ENCODE data around the gene UHRF1. TPM values are rescaled to one million over a fixed set of nuclear protein-coding genes. Genes with fewer than 3 reads are reported as not detected.
"Not testable (repeated sequence)": the region's sequence is repeated elsewhere in the genome, so short reads cannot be mapped to it uniquely, and the experiment has no call there.

UHRF1 gene
- 100 to 1,000 TPM in 1 of 2 donors, 10 to 100 TPM in 1; 52.1 to 129 TPM for total RNA-seq

DNA sequence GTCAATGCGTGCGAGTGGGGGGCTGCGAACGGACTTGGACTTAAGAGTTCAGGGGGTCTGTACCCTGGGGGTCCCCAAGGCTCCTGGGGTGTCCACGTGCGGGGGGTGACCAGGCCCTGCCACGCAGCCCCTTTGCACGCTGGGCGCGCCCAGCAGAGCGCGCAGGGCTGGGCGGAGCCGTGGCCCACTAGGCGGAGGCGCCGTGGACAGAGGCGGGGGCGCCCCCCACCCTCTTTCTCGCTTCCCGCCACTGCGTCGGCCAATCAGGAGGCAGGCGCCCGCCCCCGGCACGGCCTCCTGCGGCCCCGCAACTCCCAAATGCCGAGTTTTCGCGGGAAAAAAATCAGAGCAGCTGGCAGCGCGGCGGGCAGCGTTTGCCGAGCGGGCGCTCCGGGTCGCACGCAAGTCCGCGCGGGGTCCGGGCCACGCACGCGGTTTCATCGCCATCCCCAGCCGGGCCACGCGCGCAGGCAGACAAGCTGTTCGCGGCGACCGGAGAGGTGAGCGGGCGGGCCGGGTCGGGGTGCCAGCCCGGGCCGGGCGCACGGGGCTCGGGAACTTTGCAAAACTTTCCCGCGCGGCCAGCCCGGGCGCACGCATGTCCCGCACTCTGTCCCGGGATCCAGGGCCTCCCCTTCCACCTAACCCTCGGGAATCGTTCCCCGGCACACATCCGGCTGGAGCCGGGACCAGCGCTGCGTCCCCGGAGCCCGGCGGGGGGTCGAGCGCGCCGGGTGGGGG lies at the start of gene UHRF1:
TSS of gene UHRF1 (plus strand) at position 346 of the 741 bp plus-strand sequence. CDS start 1,385 bp downstream, outside the sequence.
- ATAC-seq (replicated peaks), result peak; percentile 55
- H3K9me3 Mint-ChIP-seq, result no peaks in the 10 kb centered on the region
- no peak within 1 kb of the TSS for H3K27ac Mint-ChIP-seq
- peaks cover 16% of the 10 kb centered on the region for H3K4me1 Mint-ChIP-seq
- no peaks in the 10 kb centered on the region for H3K27me3 Mint-ChIP-seq
- H3K36me3 Mint-ChIP-seq (ENCODE audit: low read depth), result peaks cover 39% of the 10 kb centered on the region
- H3K4me3 Mint-ChIP-seq, result peak within 1 kb of the TSS; percentile 94

DNA sequence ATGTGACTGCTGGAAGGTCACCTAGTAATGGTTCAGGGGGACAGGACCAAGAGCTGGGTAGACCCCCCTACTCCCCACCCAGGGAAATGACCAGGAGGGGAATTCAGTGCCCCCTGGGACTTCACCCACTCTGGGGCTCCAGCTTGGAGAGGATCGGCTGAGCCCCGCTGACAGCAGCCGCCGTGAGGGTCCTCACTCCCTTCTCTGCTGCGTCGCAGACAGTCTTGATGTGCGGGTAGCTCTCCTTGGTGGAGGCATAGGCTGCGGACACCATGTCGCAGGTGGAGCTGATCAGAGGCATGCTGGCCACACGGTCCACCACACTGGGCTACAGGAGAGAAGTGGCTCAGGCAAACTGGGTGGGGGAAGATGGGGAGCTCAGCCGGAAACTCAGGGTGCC lies 49.6 kb upstream of the UHRF1 start:
- H3K27me3 Mint-ChIP-seq, result no peaks in the 10 kb centered on the region
- H3K4me1 Mint-ChIP-seq, result no peaks in the 10 kb centered on the region
- no peak overlapping the region for H3K4me3 Mint-ChIP-seq
- no peaks in the 10 kb centered on the region for H3K9me3 Mint-ChIP-seq
- no peak overlapping the region for H3K27ac Mint-ChIP-seq
- ATAC-seq (replicated peaks), result no peak
- peaks cover 38% of the 10 kb centered on the region for H3K36me3 Mint-ChIP-seq (ENCODE audit: low read depth)

DNA sequence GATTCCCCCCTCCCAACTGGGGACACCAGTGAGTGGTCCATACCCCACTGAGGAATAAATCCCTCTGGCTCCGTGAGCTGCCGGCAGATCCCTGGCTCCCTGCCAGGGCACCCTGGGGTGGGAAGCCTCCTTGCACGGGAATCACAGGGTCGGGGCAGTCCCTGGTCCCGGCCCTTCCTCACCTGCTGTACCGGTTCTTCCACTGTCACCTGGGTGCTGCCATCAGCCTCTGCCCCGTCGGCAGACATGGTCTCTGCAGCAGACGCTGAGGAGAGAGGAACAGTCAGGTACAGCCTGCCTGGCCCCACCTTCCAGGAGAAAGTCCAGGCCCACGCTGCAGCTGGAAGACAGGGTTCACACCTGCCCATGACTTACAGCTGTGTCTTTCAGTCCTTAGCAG lies 48.2 kb upstream of the UHRF1 start:
- H3K4me3 Mint-ChIP-seq, result no peak overlapping the region
- no peaks in the 10 kb centered on the region for H3K4me1 Mint-ChIP-seq
- ATAC-seq (replicated peaks), result no peak
- no peaks in the 10 kb centered on the region for H3K27me3 Mint-ChIP-seq
- H3K27ac Mint-ChIP-seq, result no peak overlapping the region
- peaks cover 28% of the 10 kb centered on the region for H3K36me3 Mint-ChIP-seq (ENCODE audit: low read depth)
- H3K9me3 Mint-ChIP-seq, result no peaks in the 10 kb centered on the region

DNA sequence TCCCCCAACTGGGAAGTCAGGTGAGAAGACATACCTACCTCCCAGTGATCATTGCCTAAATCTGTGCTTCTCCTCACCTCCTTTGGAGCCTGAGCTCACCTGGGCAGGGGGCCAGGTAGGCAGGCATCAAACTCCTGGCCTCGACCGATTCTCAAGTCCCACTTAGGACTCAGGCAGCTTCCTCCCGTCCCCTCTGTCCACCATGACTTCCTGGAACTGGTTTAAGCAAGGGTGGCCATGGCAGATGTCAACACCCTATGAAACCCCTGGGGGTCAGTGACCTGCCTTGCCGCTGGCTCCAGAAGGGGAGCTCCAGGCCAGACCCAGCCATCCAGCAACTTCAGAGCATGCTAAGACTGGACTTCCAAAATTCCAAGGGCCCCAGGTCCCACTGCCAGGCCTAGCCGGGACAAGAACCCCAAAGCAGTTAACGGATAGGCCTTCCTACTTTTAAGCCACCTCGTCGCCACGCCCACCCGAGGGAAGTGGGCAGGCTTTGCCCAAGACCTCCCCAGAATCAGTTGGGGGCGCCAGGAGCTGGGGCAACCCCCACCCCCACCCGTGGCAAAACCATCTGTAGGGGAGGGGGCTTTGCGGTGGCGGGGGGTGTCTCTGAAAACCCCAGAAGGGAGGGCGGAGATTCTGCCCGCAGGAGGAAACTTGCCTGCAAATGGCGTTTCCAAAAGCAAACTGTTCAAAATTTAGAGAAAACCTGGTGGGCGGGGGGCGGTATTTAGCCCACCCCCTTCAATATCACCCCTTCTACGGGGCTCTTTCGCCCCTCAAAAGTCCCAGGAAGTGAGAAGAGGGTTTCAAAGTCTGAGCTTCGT lies 42.5 kb upstream of the UHRF1 start:
- Mint-ChIP-seq H3K9me3 (no peaks in the 10 kb centered on the region), H3K4me3 (peak overlapping the region; percentile 81), H3K27ac (peak overlapping the region; percentile 44), H3K27me3 (no peaks in the 10 kb centered on the region), H3K4me1 (peaks cover 10% of the 10 kb centered on the region), H3K36me3 (ENCODE audit: low read depth) (no peaks in the 10 kb centered on the region)
- ATAC-seq (replicated peaks), result no peak

DNA sequence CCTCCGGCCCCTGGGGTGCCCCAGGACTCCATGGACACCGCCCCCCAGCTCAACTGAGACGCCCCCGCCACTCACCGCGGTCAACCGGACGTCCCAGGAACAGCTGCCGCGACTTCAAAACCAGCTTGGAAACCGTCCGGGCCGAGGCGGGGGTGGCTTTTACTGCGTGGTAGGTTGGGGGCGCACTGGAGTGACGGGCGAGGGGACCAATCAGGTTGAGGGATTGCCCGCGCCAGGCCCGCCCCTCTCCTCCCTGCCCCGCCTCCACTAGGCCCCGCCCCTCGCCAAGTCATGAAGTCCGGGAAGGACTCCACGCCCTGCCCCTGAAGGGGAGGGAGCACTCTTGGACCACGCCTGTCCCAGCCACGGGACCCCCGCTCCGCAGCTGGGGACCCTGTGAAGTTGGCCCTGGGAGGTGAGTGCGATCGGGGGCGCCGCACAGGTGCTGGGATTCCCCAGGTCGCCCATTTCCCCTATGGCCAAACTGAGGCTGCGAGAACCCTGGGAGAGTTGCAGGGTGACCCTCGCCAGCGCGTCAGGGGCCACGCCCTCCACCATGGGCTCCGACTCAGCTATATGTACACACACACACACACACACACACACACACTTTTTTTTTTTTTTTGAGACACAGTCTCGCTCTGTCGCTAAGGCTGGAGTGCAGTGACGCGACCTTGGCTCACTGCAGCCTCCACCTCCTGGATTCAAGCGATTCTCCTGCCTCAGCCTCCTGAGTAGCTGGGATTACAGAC lies 41.6 kb upstream of the UHRF1 start, which contains the start of gene PLIN3:
TSS of gene PLIN3 (minus strand) at position 134 of the 752 bp plus-strand sequence. CDS start 6,273 bp downstream, outside the sequence.
- Mint-ChIP-seq H3K36me3 (ENCODE audit: low read depth) (no peaks in the 10 kb centered on the region), H3K4me1 (peaks cover 10% of the 10 kb centered on the region), H3K27ac (peak within 1 kb of the TSS; percentile 44), H3K9me3 (no peaks in the 10 kb centered on the region), H3K27me3 (peaks cover 2% of the 10 kb centered on the region), H3K4me3 (peak within 1 kb of the TSS; percentile 81)
- peak; percentile 92 for ATAC-seq (replicated peaks)

GRCh38 chr19:4868286-4868834 lies 40.9 kb upstream of the UHRF1 start:
- peaks cover 3% of the 10 kb centered on the region for H3K27me3 Mint-ChIP-seq
- H3K4me1 Mint-ChIP-seq, result peaks cover 10% of the 10 kb centered on the region
- no peaks in the 10 kb centered on the region for H3K9me3 Mint-ChIP-seq
- no peak for ATAC-seq (replicated peaks)
- H3K36me3 Mint-ChIP-seq (ENCODE audit: low read depth), result no peaks in the 10 kb centered on the region
- peak overlapping the region; percentile 81 for H3K4me3 Mint-ChIP-seq
- peak overlapping the region; percentile 44 for H3K27ac Mint-ChIP-seq

DNA sequence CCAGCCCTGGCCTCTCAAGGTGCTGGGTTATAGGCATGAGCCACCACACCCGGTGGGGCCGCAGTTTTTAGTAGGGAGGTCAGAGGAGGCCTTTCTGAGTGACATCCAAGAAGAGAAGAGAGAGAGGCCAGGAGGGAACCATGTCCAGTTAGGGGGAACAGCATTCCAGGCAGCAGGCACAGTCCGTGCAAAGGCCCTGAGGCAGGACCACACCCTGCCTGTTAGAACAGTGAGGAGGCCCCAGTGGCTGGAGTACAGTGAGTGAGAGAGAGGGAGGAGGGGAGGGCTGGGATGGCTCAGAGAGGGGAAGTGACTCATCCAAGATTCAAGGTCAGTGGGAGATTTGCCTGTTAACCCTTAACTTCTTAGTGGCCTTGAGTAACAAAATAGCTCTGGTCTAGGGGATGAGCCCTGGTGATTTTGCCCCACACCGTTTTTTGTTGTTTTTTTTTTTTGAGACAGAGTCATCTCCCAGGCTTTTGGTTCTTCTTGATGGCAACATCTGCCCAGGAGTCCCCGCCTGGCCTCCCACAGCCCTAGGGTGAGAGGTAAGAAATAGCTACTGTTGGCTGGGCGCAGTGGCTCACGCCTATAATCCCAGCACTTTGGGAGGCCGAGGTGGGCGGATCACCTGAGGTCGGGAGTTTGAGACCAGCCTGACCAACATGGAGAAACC lies 39.1 kb upstream of the UHRF1 start:
- no peaks in the 10 kb centered on the region for H3K9me3 Mint-ChIP-seq
- ATAC-seq (replicated peaks), result peak; percentile 67
- H3K27me3 Mint-ChIP-seq, result peaks cover 3% of the 10 kb centered on the region
- H3K36me3 Mint-ChIP-seq (ENCODE audit: low read depth), result no peaks in the 10 kb centered on the region
- peak overlapping the region; percentile 33 for H3K4me3 Mint-ChIP-seq
- peak overlapping the region; percentile 33 for H3K27ac Mint-ChIP-seq
- H3K4me1 Mint-ChIP-seq, result peaks cover 10% of the 10 kb centered on the region

DNA sequence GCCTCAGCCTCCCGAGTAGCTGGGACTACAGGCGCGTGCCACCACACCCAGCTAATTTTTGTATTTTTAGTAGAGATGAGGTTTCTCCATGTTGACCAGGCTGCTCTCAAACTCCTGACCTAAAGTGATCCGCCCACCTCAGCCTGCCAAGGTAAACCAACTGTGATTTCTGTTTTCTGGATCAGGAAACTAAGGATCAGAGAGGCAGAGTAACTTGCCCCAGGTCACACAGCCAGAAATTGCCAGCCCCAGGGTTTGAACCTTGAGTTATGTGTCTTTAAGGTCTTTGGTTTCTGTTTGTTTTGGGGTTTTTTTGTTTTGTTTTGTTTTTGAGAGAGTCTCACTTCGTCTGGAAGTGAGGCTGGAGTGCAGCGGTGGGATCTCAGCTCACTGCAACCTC lies 37.6 kb upstream of the UHRF1 start:
- Mint-ChIP-seq H3K27me3 (peaks cover 3% of the 10 kb centered on the region), H3K9me3 (no peaks in the 10 kb centered on the region), H3K36me3 (ENCODE audit: low read depth) (no peaks in the 10 kb centered on the region), H3K4me3 (no peak overlapping the region), H3K4me1 (peaks cover 10% of the 10 kb centered on the region), H3K27ac (no peak overlapping the region)
- no peak for ATAC-seq (replicated peaks)

DNA sequence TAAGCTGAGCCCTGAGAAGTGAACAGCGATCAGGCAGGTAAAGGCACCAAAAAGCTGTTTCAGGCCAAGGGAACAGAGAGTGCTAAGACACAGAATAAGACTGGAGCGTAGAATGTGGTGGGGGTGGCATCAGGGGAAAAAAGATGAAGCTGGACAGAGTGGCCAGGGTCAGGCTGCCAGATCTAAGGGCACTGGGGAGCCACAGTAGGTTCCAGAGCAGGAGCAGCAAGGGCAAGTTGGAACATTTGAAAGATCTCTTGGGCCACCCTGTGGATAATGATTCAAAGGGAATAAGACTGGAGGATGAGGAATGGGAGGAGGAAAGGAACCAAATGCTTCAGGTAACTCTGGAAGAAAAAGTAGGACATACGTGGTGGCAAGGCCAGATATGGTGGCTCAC lies 35.4 kb upstream of the UHRF1 start:
- H3K9me3 Mint-ChIP-seq, result no peaks in the 10 kb centered on the region
- peaks cover 3% of the 10 kb centered on the region for H3K27me3 Mint-ChIP-seq
- no peak overlapping the region for H3K4me3 Mint-ChIP-seq
- peaks cover 10% of the 10 kb centered on the region for H3K4me1 Mint-ChIP-seq
- no peak overlapping the region for H3K27ac Mint-ChIP-seq
- H3K36me3 Mint-ChIP-seq (ENCODE audit: low read depth), result no peaks in the 10 kb centered on the region
- no peak for ATAC-seq (replicated peaks)

DNA sequence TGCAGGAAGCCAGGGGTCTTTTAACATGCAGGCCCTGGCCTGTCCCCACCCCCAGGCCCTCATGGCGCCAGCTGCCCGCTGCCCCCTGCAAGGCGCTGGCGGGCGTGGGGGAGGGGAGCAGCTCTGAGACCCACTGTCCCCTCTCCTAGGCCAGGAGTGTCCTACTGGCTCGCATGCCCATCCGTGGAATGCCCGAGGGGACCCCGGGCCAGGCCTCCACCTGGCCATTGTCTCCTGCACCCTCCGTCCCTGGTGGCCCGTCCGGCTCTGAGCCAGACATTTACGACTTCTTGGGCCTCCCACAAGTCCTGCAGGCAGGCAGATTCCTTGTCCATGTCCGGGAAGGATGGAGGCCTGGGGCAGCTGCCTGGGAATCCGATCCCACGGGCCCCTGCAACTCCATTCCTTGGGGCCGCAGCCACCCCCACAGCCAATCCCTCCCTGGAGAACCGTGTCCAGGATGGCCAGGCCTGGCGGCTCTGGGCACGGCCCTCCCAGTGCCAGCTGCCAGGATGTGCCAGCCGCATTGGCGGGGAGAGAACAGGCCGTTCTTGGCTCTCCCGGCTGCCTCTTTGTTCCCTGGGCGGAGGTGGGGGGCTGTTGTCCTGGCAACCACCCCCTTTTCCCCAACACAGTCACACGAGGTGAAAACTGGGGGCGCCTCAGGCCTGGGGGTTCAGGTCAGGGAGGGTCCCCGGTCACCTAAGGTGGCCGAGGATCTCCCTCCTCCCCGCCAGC lies 31.4 kb upstream of the UHRF1 start:
- Mint-ChIP-seq H3K9me3 (no peaks in the 10 kb centered on the region), H3K4me1 (no peaks in the 10 kb centered on the region), H3K27ac (no peak overlapping the region), H3K4me3 (no peak overlapping the region), H3K27me3 (no peaks in the 10 kb centered on the region), H3K36me3 (ENCODE audit: low read depth) (no peaks in the 10 kb centered on the region)
- no peak for ATAC-seq (replicated peaks)

DNA sequence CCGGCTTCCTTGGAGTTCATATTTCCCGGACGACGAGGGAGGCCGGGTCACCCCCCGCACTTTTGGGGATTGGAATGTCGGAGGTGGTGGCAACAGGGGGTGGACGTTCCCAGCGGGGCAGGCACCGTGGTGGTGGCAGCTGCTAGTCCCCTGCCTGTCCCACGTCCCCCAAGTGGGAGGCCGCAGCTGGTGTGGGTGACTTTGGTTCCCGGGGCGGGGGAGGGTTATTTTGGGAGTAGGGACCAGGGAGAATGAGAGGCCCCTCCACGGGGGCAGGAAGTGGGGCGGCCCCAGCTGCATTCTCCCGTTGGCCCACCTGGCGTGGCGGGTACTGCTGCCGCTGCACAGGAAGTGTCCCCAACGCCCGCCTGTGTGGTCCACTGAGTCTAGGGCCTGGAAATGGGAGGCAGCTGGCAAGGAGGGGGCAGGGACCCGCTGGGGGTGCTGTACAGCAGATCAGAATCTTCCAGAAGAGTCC lies 30.8 kb upstream of the UHRF1 start:
- H3K27ac Mint-ChIP-seq, result no peak overlapping the region
- H3K9me3 Mint-ChIP-seq, result no peaks in the 10 kb centered on the region
- no peaks in the 10 kb centered on the region for H3K36me3 Mint-ChIP-seq (ENCODE audit: low read depth)
- H3K4me1 Mint-ChIP-seq, result no peaks in the 10 kb centered on the region
- H3K27me3 Mint-ChIP-seq, result no peaks in the 10 kb centered on the region
- ATAC-seq (replicated peaks), result no peak
- no peak overlapping the region for H3K4me3 Mint-ChIP-seq

- no peaks in the 10 kb centered on the region for H3K36me3 Mint-ChIP-seq (ENCODE audit: low read depth)
- H3K9me3 Mint-ChIP-seq, result no peaks in the 10 kb centered on the region
- H3K4me3 Mint-ChIP-seq, result no peak overlapping the region
- no peak overlapping the region for H3K27ac Mint-ChIP-seq
- H3K4me1 Mint-ChIP-seq, result no peaks in the 10 kb centered on the region
- ATAC-seq (replicated peaks), result no peak
- H3K27me3 Mint-ChIP-seq, result no peaks in the 10 kb centered on the region
Measured at GRCh38 chr19:4879041-4879440, 30.3 kb upstream of the UHRF1 start.

DNA sequence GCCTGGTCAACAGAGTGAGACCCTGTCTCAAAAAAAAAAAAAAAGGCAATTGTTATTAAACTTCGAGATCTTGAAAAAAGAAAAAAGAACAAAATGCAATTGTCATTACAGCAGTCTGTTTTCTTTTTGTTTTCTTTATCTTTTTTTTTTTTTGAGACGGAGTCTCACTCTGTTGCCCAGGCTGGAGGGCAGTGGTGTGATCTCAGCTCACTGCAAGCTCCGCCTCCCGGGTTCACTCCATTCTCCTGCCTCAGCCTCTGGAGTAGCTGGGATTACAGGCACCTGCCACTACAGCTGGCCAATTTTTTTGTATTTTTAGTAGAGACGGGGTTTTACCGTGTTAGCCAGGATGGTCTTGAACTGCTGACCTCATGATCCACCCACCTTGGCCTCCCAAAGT lies 26.4 kb upstream of the UHRF1 start:
- not testable (repeated sequence) for H3K4me1 Mint-ChIP-seq; H3K36me3 Mint-ChIP-seq (ENCODE audit: low read depth); ATAC-seq (replicated peaks)

More for the DNA sequence above, 26.4 kb upstream of the UHRF1 start:
- H3K9me3 Mint-ChIP-seq, H3K27me3 Mint-ChIP-seq, H3K4me3 Mint-ChIP-seq, H3K27ac Mint-ChIP-seq: not testable (repeated sequence)
